ENCODE measurements around the gene XRCC1.
"Not testable (repeated sequence)": the region's sequence is repeated elsewhere in the genome, so short reads cannot be mapped to it uniquely, and the experiment has no call there.

XRCC1 gene

DNA sequence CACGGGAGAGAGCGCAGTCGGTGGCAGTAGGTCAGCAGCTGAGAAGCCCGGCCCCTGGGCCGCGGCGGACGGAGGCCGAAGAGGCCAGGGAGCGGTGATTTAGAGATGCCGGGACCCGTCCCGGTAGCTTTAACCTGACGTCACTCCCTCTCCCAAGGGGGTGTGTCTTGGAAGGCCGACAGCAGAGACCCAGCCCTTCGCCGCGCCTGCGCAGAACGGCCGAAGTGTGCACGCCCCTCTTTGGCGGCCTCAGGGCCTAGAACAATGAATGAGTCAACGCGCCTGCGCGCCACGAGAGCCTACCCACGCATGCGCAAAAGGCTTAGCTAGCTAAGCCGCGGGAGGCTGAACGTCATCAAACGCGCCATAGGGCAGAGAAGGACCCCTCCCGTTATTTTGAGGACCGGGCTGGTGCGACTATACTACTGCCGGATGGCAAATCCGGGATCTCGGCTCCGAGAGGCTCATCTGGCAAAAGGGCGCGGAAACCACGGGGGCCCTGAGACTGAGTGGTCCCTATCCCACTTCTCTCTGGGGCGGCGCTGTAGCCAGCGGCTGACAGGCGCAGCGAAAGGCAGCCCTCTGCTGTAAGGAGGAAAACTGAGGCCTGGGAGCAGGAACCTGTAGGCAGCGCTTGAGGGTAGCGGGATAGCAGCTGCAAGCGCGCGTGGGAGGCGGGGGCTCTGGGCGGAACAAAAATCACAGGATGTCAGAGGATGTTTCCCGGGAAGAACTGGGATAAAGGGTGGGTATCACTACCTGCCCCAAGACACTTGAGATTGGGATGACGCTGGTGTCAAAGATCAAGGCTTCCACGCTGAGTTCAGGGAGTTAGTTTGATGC is 20.9 kb upstream of the XRCC1 start, which contains the start of the genes IRGQ and ZNF576:
Gene IRGQ (minus strand): TSS at position 136 of the 843 bp plus-strand sequence. CDS start 796 bp downstream, outside the sequence.
Gene ZNF576 (plus strand): TSS at position 597 of the 843 bp plus-strand sequence. CDS start 514 bp downstream, outside the sequence.
- no peaks in the 10 kb centered on the region for H3K9me3 Mint-ChIP-seq
- peaks cover 41% of the 10 kb centered on the region in 2 donors for H3K4me1 Mint-ChIP-seq (ENCODE audit: low read depth in 2 of 2)
- DNase-seq (peak; percentile 99 to 100 (median 100)), ATAC-seq (replicated peaks) (peak; percentile 73)
- H3K27ac Mint-ChIP-seq = peak within 1 kb of the TSS; percentile 100
- peak within 1 kb of the TSS; percentile 96 to 97 for H3K4me3 Mint-ChIP-seq
- H3K27me3 Mint-ChIP-seq = no peaks in the 10 kb centered on the region
- H3K36me3 Mint-ChIP-seq (ENCODE audit: insufficient read depth) = peaks cover 42% of the 10 kb centered on the region

- H3K9me3 Mint-ChIP-seq = no peaks in the 10 kb centered on the region
- H3K4me3 Mint-ChIP-seq = peak overlapping the region; percentile 96 to 97
- peak overlapping the region; percentile 100 for H3K27ac Mint-ChIP-seq
- DNase-seq (peak in 1 of 3 experiments; percentile 16), ATAC-seq (replicated peaks) (peak; percentile 10)
- H3K36me3 Mint-ChIP-seq (ENCODE audit: insufficient read depth) = peaks cover 43% of the 10 kb centered on the region
- H3K4me1 Mint-ChIP-seq (ENCODE audit: low read depth in 2 of 2) = peaks cover 43 to 45% of the 10 kb centered on the region in 2 donors
- H3K27me3 Mint-ChIP-seq = no peaks in the 10 kb centered on the region
Measured at GRCh38 chr19:43595605-43595998, 20.3 kb upstream of the XRCC1 start.

DNA sequence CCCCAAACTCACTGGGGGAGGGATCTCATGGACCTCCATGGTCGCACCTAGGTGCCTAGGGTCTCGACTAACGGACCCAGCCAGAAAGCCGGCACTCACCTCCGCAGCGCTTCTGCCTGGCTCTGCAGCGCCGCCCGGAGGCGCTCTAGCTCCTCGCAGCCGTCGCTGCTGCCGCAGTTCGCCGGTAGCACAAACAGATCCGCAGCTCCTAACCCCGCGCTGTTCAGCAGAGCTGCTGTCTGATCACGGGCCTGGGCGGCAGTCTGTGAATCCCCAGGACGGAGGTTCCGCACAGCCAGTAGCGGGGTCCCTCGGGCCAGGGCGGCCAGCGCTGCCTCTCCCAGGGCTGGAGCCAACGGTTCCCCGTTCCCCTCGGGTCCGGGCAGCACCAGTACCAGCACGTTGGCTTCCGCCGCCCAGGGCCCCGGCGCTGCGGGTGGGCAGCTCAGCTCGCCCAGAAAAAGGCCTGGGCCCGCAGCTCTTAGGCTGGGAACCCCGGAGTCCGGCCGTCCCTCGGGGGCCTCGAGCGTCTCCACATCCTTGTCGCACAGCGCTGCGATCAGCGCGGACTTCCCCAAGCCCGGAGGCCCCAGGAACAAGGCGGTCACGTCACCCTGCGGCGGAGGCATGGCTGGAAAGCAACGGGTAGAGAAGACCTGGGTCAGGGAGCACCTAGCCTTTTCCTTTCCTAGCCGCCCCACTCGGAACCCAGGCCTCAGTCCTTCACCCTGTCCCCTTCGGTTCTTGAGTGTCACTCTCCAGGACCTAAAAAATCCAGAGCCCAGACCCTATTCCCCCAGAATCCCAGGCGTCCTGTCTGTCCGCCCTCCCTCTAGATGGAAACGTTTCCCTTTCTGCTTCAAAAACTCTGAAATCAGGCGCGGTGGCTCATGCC is 19.6 kb upstream of the XRCC1 start:
- ATAC-seq (replicated peaks) = peak; percentile 61
- no peaks in the 10 kb centered on the region for H3K9me3 Mint-ChIP-seq
- H3K36me3 Mint-ChIP-seq (ENCODE audit: insufficient read depth) = peaks cover 43% of the 10 kb centered on the region
- peak overlapping the region; percentile 96 to 97 for H3K4me3 Mint-ChIP-seq
- no peaks in the 10 kb centered on the region for H3K27me3 Mint-ChIP-seq
- DNase-seq = peak; percentile 61 to 71 (median 71)
- H3K4me1 Mint-ChIP-seq (ENCODE audit: low read depth in 2 of 2) = peaks cover 44 to 48% of the 10 kb centered on the region in 2 donors
- peak overlapping the region; percentile 100 for H3K27ac Mint-ChIP-seq

GRCh38 chr19:43594081-43594697 is 18.9 kb upstream of the XRCC1 start:
- H3K27me3 Mint-ChIP-seq = no peaks in the 10 kb centered on the region
- no peak for ATAC-seq (replicated peaks)
- DNase-seq = no peak
- peak overlapping the region; percentile 96 to 97 for H3K4me3 Mint-ChIP-seq
- H3K27ac Mint-ChIP-seq = peak overlapping the region; percentile 23 to 100
- peaks cover 49 to 53% of the 10 kb centered on the region in 2 donors for H3K4me1 Mint-ChIP-seq (ENCODE audit: low read depth in 2 of 2)
- no peaks in the 10 kb centered on the region for H3K9me3 Mint-ChIP-seq
- H3K36me3 Mint-ChIP-seq (ENCODE audit: insufficient read depth) = peaks cover 41% of the 10 kb centered on the region

DNA sequence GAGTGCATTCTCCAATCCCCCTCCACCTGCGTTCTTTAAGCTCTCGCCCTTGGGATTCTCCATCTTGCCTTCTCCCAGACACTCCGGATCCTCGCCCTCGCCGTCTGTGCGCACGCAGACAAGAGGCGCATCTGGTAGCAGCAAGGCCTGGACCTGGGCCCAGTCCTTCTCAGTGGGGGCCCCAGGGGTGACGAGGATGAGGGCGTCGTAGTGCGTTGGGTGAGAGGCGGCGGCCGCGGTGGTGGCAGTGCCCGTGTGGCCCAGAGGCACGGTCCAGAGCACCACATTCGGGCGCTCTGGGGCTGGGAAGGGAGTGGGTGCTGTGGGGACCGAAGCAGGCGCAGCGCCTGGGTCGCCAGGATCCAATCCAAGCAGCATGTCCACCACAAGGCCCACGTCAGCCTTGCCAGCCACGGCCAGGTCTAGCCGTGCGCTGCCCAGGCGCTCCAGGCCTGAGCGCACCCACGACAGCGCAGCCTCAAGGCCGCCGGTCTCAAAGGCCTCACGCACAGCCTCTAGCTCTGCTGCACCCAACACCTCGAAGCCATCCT is 17.5 kb upstream of the XRCC1 start:
- ATAC-seq (replicated peaks) (no peak), DNase-seq (no peak)
- peak overlapping the region in 1 of 2 donors; percentile 42 for H3K4me3 Mint-ChIP-seq
- no peaks in the 10 kb centered on the region for H3K9me3 Mint-ChIP-seq
- peak overlapping the region; percentile 23 to 80 for H3K27ac Mint-ChIP-seq
- peaks cover 40% of the 10 kb centered on the region for H3K36me3 Mint-ChIP-seq (ENCODE audit: insufficient read depth)
- peaks cover 43 to 45% of the 10 kb centered on the region in 2 donors for H3K4me1 Mint-ChIP-seq (ENCODE audit: low read depth in 2 of 2)
- no peaks in the 10 kb centered on the region for H3K27me3 Mint-ChIP-seq

- Mint-ChIP-seq H3K4me3 (peak overlapping the region in 1 of 2 donors; percentile 42), H3K27ac (peak overlapping the region in 1 of 2 donors; percentile 77), H3K9me3 (no peaks in the 10 kb centered on the region), H3K36me3 (ENCODE audit: insufficient read depth) (peaks cover 38% of the 10 kb centered on the region), H3K4me1 (ENCODE audit: low read depth in 2 of 2) (peaks cover 36 to 40% of the 10 kb centered on the region in 2 donors), H3K27me3 (no peaks in the 10 kb centered on the region)
- DNase-seq (no peak), ATAC-seq (replicated peaks) (no peak)
Measured at GRCh38 chr19:43591904-43592772, 16.8 kb upstream of the XRCC1 start.

DNA sequence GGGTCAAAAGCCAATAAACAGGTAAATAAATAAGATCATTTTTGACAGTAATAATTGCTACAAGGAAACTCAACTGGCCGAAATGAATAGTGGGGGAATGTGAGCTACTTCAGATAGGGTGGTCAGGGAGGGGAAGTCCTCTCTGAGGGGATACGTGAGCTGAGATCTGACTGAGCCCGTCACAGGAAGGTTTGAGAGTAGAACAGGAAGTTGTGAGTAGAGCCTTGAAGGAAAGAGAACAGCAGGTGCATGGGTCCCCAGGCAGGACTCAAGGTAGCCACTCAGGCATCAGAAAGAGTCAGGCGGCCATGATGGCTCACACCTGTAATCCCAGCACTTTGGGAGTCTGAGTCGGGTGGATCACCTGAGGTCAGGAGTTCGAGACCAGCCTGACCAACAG is 14.4 kb upstream of the XRCC1 start:
- Mint-ChIP-seq H3K36me3 (ENCODE audit: insufficient read depth) (peaks cover 24% of the 10 kb centered on the region), H3K9me3 (no peaks in the 10 kb centered on the region), H3K4me3 (no peak overlapping the region), H3K27ac (peak overlapping the region; percentile 75 to 77), H3K27me3 (no peaks in the 10 kb centered on the region), H3K4me1 (ENCODE audit: low read depth in 2 of 2) (peaks cover 21% of the 10 kb centered on the region in 2 donors)
- no peak for DNase-seq
- no peak for ATAC-seq (replicated peaks)

GRCh38 chr19:43589277-43589676 is 13.9 kb upstream of the XRCC1 start:
- Mint-ChIP-seq H3K9me3 (no peaks in the 10 kb centered on the region), H3K4me3 (no peak overlapping the region), H3K27me3 (no peaks in the 10 kb centered on the region), H3K36me3 (ENCODE audit: insufficient read depth) (peaks cover 24% of the 10 kb centered on the region), H3K4me1 (ENCODE audit: low read depth in 2 of 2) (peaks cover 21 to 22% of the 10 kb centered on the region in 2 donors), H3K27ac (peak overlapping the region; percentile 75 to 77)
- no peak for ATAC-seq (replicated peaks)
- no peak for DNase-seq

GRCh38 chr19:43587029-43587428 is 11.7 kb upstream of the XRCC1 start:
- not testable (repeated sequence) for H3K27me3 Mint-ChIP-seq; ATAC-seq (replicated peaks); H3K4me3 Mint-ChIP-seq; H3K27ac Mint-ChIP-seq; DNase-seq; H3K9me3 Mint-ChIP-seq
- peaks cover 18% of the 10 kb centered on the region for H3K36me3 Mint-ChIP-seq (ENCODE audit: insufficient read depth)
- peaks cover 12 to 14% of the 10 kb centered on the region in 2 donors for H3K4me1 Mint-ChIP-seq (ENCODE audit: low read depth in 2 of 2)

GRCh38 chr19:43586346-43586745 is 11.0 kb upstream of the XRCC1 start:
- H3K27ac Mint-ChIP-seq = peak overlapping the region; percentile 38 to 72
- H3K4me3 Mint-ChIP-seq = no peak overlapping the region
- H3K4me1 Mint-ChIP-seq (ENCODE audit: low read depth in 2 of 2) = peaks cover 12 to 17% of the 10 kb centered on the region in 2 donors
- H3K9me3 Mint-ChIP-seq = no peaks in the 10 kb centered on the region
- H3K36me3 Mint-ChIP-seq (ENCODE audit: insufficient read depth) = peaks cover 12% of the 10 kb centered on the region
- H3K27me3 Mint-ChIP-seq = no peaks in the 10 kb centered on the region
- DNase-seq (no peak), ATAC-seq (replicated peaks) (no peak)

DNA sequence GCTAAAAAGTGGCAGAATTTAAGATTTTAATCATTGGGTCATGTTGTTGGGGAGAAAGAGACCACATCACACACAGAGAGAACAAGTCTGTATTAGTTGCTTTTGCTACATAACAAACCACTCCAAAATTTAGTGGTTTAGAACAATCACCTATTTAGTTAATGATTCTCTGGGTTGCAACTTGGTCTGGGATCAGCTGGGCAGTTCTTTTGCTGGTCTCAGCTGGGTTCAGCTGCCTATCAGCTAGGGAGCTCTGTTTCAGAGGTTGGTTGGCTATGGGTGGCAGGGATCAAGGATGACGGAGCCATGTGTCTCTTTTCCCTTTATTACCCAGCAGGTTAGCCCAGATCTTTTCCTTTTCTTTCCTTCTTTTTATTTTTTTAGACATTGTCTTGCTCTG is 9.2 kb upstream of the XRCC1 start:
- Mint-ChIP-seq H3K27me3 (no peaks in the 10 kb centered on the region), H3K36me3 (ENCODE audit: insufficient read depth) (peaks cover 7% of the 10 kb centered on the region), H3K9me3 (no peaks in the 10 kb centered on the region), H3K4me1 (ENCODE audit: low read depth in 2 of 2) (peaks cover 7 to 16% of the 10 kb centered on the region in 2 donors), H3K27ac (peak overlapping the region; percentile 32 to 72), H3K4me3 (no peak overlapping the region)
- ATAC-seq (replicated peaks) (peak; percentile 28), DNase-seq (no peak)

GRCh38 chr19:43582495-43582894 is 7.2 kb upstream of the XRCC1 start:
- no peak for ATAC-seq (replicated peaks)
- Mint-ChIP-seq H3K9me3 (no peaks in the 10 kb centered on the region), H3K36me3 (ENCODE audit: insufficient read depth) (peaks cover 6% of the 10 kb centered on the region), H3K4me1 (ENCODE audit: low read depth in 2 of 2) (peaks cover 6 to 21% of the 10 kb centered on the region in 2 donors), H3K4me3 (no peak overlapping the region), H3K27me3 (no peaks in the 10 kb centered on the region), H3K27ac (peak overlapping the region in 1 of 2 donors; percentile 57)
- DNase-seq = no peak

Data from effector memory CD8-positive, alpha-beta T cell (primary cell).